GM23338 (cell line): Measurements from ENCODE around the gene FAM89B.

Experiments used
- CREB1 ChIP-seq: fragments of 250-450 bp; sonication (Bioruptor Pico); IDR thresholded peaks from 2 replicates; pipeline ENCODE4 v1.5.0; 2020; ENCODE audit warnings: low read depth, mild to moderate bottlenecking, moderate library complexity
- CTCF ChIP-seq, 2 experiments: fragments of 200-600 bp in 1 of 2; sonication (generic) in 1 of 2; conservative IDR thresholded peaks; 2 replicates each; pipeline versions ENCODE4 v1.5.1 to v1.6.1; 2016 to 2017; ENCODE audit warnings: antibody characterized with exemption in 2 of 2, low read depth in 2 of 2, mild to moderate bottlenecking in 2 of 2, moderate library complexity in 1 of 2
- POLR2AphosphoS5 ChIP-seq: IDR thresholded peaks from 2 replicates; pipeline ENCODE4 v1.6.1; 2016; ENCODE audit warnings: antibody characterized with exemption, low read depth

DNA sequence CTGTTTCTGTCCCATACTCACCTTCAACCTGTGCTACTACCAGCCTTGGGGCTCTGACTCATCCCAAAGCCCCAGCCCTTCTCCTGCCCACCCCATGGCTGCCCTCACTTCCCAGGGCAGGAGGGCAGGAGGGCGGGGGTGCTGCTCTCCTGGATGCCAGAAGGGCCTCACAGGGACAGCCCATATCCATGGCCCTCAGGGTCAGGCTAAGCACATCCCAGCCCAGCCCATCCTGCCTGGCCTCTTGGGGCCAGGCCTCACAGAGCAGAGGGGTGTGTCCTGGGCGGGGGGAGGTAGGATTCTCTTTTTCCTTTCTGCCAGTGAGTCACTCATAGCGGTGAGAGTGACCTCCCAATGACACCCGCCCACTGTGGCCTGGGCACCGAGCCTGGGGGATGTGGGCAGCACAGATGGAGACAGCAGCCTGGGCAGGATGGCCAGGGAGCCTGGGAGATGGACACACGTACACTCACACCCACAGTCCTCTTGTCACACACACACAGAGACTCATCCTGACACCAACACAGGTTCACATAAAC is 16.6 kb upstream of the FAM89B start:
- TF ChIP-seq CTCF (conservative IDR thresholded peaks at IDR 0.05; ENCODE audit: low read depth in 2 of 2) (no peak), POLR2AphosphoS5 (no peak), CREB1 (CRISPR knock-in tag) (no peak)
